HK-2 (cell line): ENCODE results near the gene CNOT2.

Experiments
- DNase-seq: peaks from one replicate; pipeline ENCODE4 v3.0.0-alpha.2; 2018; ENCODE audit not compliant: unreplicated experiment

CNOT2 gene, protein sequence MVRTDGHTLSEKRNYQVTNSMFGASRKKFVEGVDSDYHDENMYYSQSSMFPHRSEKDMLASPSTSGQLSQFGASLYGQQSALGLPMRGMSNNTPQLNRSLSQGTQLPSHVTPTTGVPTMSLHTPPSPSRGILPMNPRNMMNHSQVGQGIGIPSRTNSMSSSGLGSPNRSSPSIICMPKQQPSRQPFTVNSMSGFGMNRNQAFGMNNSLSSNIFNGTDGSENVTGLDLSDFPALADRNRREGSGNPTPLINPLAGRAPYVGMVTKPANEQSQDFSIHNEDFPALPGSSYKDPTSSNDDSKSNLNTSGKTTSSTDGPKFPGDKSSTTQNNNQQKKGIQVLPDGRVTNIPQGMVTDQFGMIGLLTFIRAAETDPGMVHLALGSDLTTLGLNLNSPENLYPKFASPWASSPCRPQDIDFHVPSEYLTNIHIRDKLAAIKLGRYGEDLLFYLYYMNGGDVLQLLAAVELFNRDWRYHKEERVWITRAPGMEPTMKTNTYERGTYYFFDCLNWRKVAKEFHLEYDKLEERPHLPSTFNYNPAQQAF

DNA sequence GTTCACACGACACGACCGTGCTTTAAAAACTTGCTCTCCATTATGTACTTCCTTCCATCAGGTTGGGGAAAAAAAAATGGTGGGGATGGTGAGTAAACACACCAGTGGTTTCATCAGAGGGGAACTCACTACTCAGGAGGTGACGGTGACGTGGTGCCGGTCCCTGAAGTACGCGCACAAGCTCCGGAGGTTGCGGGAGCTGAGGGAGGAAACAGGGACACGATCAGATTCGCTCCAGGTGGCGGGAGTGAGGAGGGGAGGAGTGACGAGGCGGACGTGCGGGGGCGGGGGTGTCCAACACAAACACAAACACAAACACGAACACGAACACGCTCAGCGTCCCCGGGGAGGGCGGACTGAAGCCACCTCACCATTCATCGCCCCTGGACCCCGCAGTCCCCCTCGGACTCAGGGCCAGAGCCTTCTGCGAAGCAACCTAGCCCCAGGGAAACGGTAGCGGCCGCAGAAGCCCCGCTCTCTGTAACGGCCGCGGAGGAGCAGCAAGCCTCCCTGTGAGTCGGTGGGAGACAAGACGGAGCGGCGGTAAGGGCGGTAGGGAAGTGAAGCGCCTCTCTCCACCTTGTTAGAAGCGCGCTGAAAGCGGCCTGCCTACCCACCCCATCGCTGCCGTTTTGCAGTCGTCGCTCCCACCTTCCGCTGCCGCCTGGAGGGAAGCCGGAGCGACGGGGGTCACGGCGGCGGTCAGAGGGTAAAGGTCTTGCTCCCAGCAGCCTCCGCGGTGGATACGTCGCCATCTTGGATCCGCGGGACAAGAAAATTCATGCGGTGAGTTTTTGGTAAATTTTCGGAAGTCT lies at the start of gene CNOT2:
CNOT2 (plus strand) TSS at position 739 of the 815 bp plus-strand sequence. CDS start 34,794 bp downstream, outside the sequence.
- peak; percentile 86 for DNase-seq

DNA sequence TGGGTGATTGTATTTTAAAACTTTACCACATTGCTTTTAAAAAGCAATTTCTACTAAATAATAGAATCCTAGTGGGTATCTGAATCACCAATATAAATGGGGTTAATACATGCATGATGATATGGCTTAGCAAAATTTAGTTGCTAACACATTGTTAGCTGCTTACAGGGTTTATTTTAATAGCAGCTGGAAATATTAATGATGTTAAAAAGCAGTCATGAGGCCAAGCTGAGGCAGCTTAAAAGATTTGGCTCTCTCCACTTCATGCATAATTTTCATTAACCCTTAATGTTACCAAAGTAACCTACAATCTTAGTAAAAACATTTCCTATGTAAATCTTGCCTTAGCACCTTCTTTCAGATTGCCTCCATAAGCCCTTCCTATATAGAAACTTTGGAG lies 49.2 kb upstream of the CNOT2 start:
- DNase-seq: no peak

GRCh38 chr12:70196811-70197281 lies 46.4 kb upstream of the CNOT2 start:
- DNase-seq: no peak

GRCh38 chr12:70197345-70197744 lies 45.9 kb upstream of the CNOT2 start:
- DNase-seq: no peak

- DNase-seq: no peak
Measured at GRCh38 chr12:70213707-70214106, 29.5 kb upstream of the CNOT2 start.

- DNase-seq: no peak
Measured at GRCh38 chr12:70214972-70215617, 28.1 kb upstream of the CNOT2 start.

GRCh38 chr12:70217416-70217815 lies 25.8 kb upstream of the CNOT2 start:
- no peak for DNase-seq

GRCh38 chr12:70221626-70222025 lies 21.6 kb upstream of the CNOT2 start:
- no peak for DNase-seq

DNA sequence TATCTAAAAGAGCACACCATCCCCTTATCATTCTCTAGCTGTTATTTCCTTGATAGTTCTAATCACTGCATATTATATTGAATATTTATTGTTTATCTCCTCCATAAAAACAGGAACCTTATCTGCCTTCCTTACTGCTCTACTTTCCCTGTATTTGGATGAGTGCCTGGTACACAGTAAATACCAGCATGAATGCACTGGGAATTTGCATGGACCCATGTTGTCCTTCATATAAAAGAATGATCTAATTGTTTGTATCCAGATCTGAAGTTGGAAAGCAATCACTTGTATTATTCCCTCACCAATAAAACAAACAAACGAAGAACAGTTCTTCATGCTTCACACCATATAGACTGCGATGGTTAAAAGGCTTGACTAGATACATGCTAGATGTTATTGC lies 15.3 kb upstream of the CNOT2 start:
- no peak for DNase-seq

DNA sequence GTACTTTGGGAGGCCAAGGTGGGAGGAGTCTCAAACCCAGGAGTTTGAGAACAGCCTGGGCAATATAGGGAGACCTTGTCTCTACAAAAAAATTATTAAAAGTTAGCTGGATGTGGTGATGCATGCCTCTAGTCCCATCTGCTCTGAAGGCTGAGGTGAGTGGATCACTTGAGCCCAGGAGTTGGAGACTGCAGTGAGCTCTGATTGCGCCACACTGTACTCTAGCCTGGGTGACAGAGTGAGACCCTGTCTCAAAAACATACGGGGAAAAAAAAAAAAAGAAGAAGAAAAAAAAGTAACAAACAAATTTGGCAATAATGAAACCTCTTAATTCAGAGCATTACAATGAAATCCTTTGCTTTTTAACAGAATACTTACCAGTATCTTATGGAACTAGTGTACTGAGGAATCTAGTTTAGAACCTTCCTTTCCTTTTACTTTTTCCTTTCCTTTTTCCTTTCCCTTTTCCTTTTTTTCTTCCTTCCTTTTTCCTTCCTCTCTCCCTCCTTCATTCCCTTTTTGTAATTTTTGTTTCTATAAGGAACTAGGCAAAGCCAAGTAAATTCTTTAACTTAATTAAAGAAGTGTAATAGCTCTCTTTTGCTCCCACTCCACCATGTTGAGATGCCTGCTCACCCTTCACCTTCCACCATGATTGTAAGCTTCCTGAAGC lies 12.2 kb upstream of the CNOT2 start:
- DNase-seq: no peak

DNA sequence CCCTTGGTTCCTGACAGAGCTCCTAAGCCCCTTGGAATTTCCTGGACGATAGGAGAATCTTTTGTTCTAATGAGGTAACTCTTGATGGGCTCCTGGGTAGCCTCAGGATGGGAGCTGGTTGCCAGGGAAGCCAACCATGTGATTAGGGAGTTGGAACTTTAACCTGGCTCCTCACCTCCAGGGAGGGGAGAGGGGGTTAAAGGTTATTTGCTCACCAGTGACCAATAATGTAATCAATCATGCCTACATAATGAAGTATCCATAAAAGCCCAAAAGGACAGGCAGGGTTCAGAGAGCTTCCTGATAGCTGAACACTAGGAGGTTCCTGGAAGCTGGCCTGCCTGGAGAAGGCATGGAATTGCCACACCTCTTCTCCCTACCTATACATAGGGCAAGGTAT lies 6.2 kb upstream of the CNOT2 start:
- no peak for DNase-seq

GRCh38 chr12:70240673-70241072 lies 2.6 kb upstream of the CNOT2 start:
- no peak for DNase-seq

- DNase-seq: no peak
Measured at GRCh38 chr12:70241845-70242244, 1.4 kb upstream of the CNOT2 start.

DNA sequence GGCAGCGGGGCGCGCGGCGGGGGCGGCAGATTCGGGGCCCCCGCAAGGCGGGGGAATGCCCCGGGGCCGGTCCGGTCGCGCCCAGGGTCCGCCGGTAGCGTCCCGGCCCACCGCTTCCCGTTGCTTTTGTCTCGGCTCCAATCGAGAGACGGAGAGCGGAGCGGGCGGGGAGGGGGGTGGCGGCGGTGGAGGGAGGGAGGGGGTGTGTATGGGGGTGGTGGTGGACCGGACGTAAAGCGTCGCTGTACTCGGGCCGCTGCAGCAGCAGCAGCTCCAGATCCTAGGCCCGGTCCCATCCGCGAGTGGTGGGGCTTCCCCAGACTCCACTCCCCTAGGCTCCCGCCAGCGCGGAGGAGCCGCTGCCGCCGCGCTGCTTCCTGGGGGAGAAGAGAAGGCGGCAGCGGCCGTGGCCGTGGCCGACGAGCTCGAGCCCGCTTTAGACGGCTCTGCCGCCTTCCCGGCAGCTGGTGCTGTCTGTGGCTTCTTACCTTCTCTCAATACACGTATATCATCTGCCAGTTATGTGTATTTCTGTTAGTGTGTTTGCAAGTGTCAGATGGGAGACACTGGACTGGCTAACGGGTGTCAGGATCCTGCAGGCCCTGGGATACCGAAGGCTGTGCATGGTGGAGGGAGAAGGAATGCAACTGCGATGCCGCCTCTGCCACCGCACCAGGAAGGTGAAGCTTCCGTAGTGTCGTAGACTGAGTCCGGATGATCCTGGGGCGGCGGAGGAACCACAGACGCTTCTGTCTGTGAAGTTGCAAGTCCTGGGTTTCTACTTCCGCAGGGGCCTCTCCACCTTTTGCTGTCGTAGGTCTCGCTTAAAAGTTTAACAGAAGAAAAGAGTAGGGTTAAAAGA lies 508 bp downstream of the CNOT2 start:
- peak; percentile 67 for DNase-seq

- DNase-seq: no peak
Measured at GRCh38 chr12:70244409-70244808, 1.2 kb downstream of the CNOT2 start.

DNA sequence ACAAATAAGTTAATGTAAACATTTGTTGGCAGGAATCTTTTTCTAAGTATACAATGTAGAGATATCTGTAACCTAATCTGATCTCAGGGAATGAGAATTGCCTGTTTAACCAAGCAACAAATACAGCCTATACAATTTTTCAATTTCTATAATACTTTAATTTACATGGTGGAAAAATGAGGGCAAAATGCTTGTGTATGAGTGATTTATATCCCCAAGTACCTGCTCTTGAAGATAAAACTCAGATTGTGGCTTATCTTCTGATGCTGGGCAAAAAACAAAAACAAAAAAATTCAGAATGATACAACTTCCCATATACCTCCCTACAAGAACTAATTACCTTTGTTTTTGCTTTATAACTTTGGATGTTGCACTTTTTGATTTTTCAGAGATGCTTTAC lies 2.2 kb downstream of the CNOT2 start:
- DNase-seq: no peak

DNA sequence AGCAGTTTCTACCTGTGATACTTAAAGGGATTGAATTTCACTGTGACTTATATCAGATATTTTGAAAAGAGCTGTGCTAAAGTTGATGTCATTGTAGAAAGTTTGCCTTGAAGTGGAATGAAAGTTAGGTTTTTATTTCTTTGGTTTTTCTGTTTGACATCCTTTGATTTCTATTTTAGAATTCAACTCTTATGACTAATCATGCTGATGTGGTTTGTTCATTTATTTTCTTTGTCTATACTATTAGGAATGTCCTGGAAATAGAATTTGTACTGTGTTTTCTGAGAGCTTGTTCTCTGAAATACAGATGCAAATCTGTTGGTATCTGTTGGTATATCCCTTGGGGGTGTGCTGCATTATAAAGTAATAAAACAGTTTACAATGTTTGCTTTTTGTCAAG lies 3.3 kb downstream of the CNOT2 start:
- no peak for DNase-seq

- DNase-seq: no peak
Measured at GRCh38 chr12:70247653-70248199, 4.5 kb downstream of the CNOT2 start.

DNA sequence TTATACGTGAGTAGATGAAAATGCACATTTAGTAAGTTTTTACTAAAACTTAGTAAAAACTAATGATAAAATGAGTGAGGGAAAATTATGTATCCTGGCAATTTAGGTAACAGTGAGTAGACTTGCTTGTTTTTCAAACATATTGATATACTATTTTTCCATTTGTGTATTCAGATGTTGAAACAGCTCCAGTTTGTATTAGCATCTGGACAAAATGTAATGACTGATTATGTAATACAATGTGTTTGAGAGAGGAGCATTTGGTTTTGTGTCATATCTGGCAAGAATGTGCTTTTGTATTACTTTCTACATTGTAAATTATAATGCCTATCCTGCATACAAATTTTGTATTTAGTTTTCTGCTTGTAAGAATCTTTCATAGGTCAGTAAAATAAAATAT lies 5.6 kb downstream of the CNOT2 start:
- no peak for DNase-seq

GRCh38 chr12:70249903-70250302 lies 6.7 kb downstream of the CNOT2 start:
- DNase-seq: no peak
